Measurements from ENCODE around the gene SHROOM3. TPM values are rescaled to one million over a fixed set of nuclear protein-coding genes. Genes with fewer than 3 reads are reported as not detected.

SHROOM3 gene
- total RNA-seq, 1 experiment from 2014 or later, result 27.6 TPM

DNA sequence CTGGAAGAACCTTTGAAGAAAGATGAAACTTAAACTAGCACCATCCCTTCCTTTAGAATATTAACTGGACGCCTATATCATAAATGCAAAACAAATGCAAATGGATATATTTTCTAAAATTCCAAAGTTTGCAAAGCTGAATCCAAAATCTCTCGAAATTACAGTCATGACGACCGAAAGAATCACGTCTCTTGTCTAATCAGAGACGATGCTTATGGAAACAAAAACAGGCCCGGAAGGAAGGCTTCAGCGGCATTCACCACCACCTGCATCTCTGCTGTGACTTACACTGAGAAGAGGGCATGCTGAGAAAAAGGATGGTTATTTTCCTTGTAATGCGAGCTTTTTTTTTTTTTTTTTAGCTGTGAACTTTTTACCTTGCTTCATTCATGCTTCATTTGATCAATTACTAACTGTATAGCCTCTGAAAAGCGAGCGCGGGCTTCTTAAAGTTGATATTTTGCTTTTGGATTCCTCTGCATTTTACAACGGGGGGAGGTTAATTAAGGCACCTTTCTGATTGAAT is 253.7 kb downstream of the SHROOM3 start:
- Histone ChIP-seq H3K14ac (ENCODE audit: insufficient read depth, low read length) (no peak overlapping the region), H2BK12ac (ENCODE audit: insufficient read length, low read depth, low read length) (no peak overlapping the region), H4K91ac (ENCODE audit: insufficient read length, low read depth, low read length) (no peak overlapping the region), H2BK20ac (ENCODE audit: low read depth, low read length, poor library complexity, severe bottlenecking) (no peak overlapping the region), H3K9me3 (ENCODE audit: control insufficient read depth, low read depth, low read length) (no peaks in the 10 kb centered on the region), H2AFZ (ENCODE audit: low read length) (no peak overlapping the region), H2BK120ac (ENCODE audit: low read depth, low read length, poor library complexity, severe bottlenecking) (no peak overlapping the region), H3K27me3 (ENCODE audit: insufficient read depth, low read length) (no peaks in the 10 kb centered on the region; the same call in 1 of the 2 replicates), H3K27ac (ENCODE audit: insufficient read length, low read depth, low read length) (no peak overlapping the region), H3K18ac (ENCODE audit: insufficient read length, low read depth, low read length) (no peak overlapping the region), H2BK15ac (ENCODE audit: low read depth, low read length) (no peak overlapping the region), H3K23ac (ENCODE audit: insufficient read length, low read depth, low read length) (no peak overlapping the region), H3K79me1 (ENCODE audit: insufficient read depth, low read depth, low read length, poor library complexity, severe bottlenecking) (peaks cover 4% of the 10 kb centered on the region), H3K79me2 (ENCODE audit: insufficient read depth, low read length) (peaks cover 25% of the 10 kb centered on the region; the same call in 1 of the 2 replicates), H3K4me2 (ENCODE audit: insufficient read depth, insufficient read length, low read length) (peak overlapping the region; percentile 96), H4K8ac (replicated peaks; ENCODE audit: insufficient read length, low read depth, low read length) (no peak overlapping the region), H3K56ac (ENCODE audit: insufficient read length, low read depth, low read length) (no peak overlapping the region), H4K5ac (ENCODE audit: insufficient read length, low read depth, low read length) (no peak overlapping the region), H2AK5ac (ENCODE audit: insufficient read length, low read length) (no peak overlapping the region), H3K9ac (ENCODE audit: extremely low read depth, insufficient read length, low read length) (peak overlapping the region; percentile 48), H3K23me2 (ENCODE audit: insufficient read length, low read depth, low read length, poor library complexity, severe bottlenecking) (peaks cover 8% of the 10 kb centered on the region), H3K4me1 (ENCODE audit: insufficient read depth, low read length) (peaks cover 9% of the 10 kb centered on the region), H4K20me1 (ENCODE audit: control insufficient read depth, insufficient read depth, insufficient read length) (no peaks in the 10 kb centered on the region), H3K4ac (ENCODE audit: low read depth, low read length) (no peak overlapping the region), H3T11ph (ENCODE audit: low read length) (no peak overlapping the region), H2BK5ac (ENCODE audit: insufficient read length, low read length) (no peak overlapping the region)
- TF ChIP-seq, protein P1, sequence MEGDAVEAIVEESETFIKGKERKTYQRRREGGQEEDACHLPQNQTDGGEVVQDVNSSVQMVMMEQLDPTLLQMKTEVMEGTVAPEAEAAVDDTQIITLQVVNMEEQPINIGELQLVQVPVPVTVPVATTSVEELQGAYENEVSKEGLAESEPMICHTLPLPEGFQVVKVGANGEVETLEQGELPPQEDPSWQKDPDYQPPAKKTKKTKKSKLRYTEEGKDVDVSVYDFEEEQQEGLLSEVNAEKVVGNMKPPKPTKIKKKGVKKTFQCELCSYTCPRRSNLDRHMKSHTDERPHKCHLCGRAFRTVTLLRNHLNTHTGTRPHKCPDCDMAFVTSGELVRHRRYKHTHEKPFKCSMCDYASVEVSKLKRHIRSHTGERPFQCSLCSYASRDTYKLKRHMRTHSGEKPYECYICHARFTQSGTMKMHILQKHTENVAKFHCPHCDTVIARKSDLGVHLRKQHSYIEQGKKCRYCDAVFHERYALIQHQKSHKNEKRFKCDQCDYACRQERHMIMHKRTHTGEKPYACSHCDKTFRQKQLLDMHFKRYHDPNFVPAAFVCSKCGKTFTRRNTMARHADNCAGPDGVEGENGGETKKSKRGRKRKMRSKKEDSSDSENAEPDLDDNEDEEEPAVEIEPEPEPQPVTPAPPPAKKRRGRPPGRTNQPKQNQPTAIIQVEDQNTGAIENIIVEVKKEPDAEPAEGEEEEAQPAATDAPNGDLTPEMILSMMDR (conservative IDR thresholded peaks at IDR 0.05), result no peak
- no peak for DNase-seq
- WGBS (ENCODE audit: extremely low coverage, insufficient read length, low lambda C conversion rate), result no CpG with 5 or more reads among the region's 13 CpGs
- H3K27me3 Mint-ChIP-seq (ENCODE audit: low read depth), result peaks cover 5% of the 10 kb centered on the region; the same call in 1 of the 2 replicates
- H3K27ac Mint-ChIP-seq, result peak overlapping the region in 2 of 3 experiments; percentile 36 to 50; a peak in 4 of 7 replicates
- H3K36me3 Mint-ChIP-seq (ENCODE audit: insufficient read depth in 1 of 3, low read depth in 3 of 3), result peaks cover 0 to 6% (median 3%) of the 10 kb centered on the region in 3 experiments; a peak in 1 of 7 replicates
- H3K4me3 Mint-ChIP-seq, result peak overlapping the region; percentile 71 to 79
- no peaks in the 10 kb centered on the region for H3K9me3 Mint-ChIP-seq
- H3K4me1 Mint-ChIP-seq, result peaks cover 36 to 44% of the 10 kb centered on the region in 2 experiments
